ENCODE data around the gene TLX2.

The TLX2 gene

DNA sequence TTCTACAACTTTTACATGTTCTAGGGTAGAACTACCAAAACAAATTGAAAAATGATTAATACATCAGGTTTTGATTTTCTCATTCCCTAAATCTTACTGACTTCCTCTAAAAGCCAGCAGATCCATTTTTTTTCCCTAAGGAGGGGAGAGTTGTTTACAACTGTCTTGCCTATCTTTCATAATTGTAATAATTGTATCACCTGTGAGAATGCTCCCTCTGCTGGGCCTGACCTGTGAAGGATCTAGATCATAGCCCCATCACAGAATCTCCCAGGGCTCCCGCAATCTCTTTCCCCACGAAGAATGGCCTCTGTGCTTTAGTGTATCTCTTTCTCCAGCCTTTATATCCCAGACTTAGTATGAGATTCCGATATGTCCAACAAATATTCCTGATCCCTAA, 30.4 kb downstream of the TLX2 start:
- no peaks in the 10 kb centered on the region for H3K9me2 ChIP-seq (replicated peaks; ENCODE audit: insufficient read depth, low read length)
- no peak overlapping the region for H3K27ac ChIP-seq (ENCODE audit: low read depth, low read length)
- H3K4me3 ChIP-seq (ENCODE audit: insufficient read depth, low read length, poor library complexity, severe bottlenecking), result no peak overlapping the region
- no peaks in the 10 kb centered on the region for H3K27me3 ChIP-seq (ENCODE audit: low read length)
- no peaks in the 10 kb centered on the region for H3F3A ChIP-seq (ENCODE audit: insufficient read depth)
- no peak overlapping the region for H3K4me2 ChIP-seq (ENCODE audit: low read depth, low read length, poor library complexity, severe bottlenecking)
- H2AFZ ChIP-seq (ENCODE audit: low read depth, low read length, severe bottlenecking), result no peak overlapping the region
- H3K9ac ChIP-seq (ENCODE audit: low read length), result no peak overlapping the region
- TF ChIP-seq, protein P1, sequence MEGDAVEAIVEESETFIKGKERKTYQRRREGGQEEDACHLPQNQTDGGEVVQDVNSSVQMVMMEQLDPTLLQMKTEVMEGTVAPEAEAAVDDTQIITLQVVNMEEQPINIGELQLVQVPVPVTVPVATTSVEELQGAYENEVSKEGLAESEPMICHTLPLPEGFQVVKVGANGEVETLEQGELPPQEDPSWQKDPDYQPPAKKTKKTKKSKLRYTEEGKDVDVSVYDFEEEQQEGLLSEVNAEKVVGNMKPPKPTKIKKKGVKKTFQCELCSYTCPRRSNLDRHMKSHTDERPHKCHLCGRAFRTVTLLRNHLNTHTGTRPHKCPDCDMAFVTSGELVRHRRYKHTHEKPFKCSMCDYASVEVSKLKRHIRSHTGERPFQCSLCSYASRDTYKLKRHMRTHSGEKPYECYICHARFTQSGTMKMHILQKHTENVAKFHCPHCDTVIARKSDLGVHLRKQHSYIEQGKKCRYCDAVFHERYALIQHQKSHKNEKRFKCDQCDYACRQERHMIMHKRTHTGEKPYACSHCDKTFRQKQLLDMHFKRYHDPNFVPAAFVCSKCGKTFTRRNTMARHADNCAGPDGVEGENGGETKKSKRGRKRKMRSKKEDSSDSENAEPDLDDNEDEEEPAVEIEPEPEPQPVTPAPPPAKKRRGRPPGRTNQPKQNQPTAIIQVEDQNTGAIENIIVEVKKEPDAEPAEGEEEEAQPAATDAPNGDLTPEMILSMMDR (IDR thresholded peaks at IDR 0.05; ENCODE audit: insufficient read depth, low read length, poor library complexity, severe bottlenecking), result peak; percentile 32
- no peak for TF ChIP-seq EZH2phosphoT487 (conservative IDR thresholded peaks at IDR 0.05; ENCODE audit: low read length)
- no peaks in the 10 kb centered on the region for H3K9me3 ChIP-seq (ENCODE audit: insufficient read depth, low read length)
- no peaks in the 10 kb centered on the region for H4K20me1 ChIP-seq (ENCODE audit: low read depth, low read length)
- no peaks in the 10 kb centered on the region for H3K36me3 ChIP-seq (ENCODE audit: low read length)
- H3K79me2 ChIP-seq (ENCODE audit: insufficient read depth, low read length), result no peaks in the 10 kb centered on the region

DNA sequence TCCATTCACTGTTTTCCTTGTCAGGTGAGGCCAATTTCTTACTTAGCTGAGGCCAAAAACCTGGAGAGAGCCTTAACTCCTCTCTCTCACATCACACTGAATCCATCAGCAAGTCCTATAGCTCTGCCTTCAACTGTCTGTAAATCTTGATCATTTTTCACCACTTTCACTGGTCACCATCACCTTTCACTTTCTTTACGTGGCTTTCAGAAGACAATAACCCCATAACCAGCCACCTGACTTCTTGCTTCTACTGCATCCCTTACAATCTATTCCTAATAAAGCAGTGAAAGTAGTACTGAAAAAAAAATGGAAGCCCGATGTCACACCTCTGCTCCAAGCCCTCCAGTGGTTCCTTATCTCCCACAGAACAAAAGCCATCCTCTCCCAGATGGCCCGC, 31.8 kb downstream of the TLX2 start:
- H3K27me3 ChIP-seq (ENCODE audit: low read length), result no peaks in the 10 kb centered on the region
- no peak overlapping the region for H3K4me3 ChIP-seq (ENCODE audit: insufficient read depth, low read length, poor library complexity, severe bottlenecking)
- H3K9me3 ChIP-seq (ENCODE audit: insufficient read depth, low read length), result no peaks in the 10 kb centered on the region
- no peak overlapping the region for H3K9ac ChIP-seq (ENCODE audit: low read length)
- no peaks in the 10 kb centered on the region for H3K79me2 ChIP-seq (ENCODE audit: insufficient read depth, low read length)
- no peaks in the 10 kb centered on the region for H3F3A ChIP-seq (ENCODE audit: insufficient read depth)
- no peak overlapping the region for H2AFZ ChIP-seq (ENCODE audit: low read depth, low read length, severe bottlenecking)
- no peaks in the 10 kb centered on the region for H3K9me2 ChIP-seq (replicated peaks; ENCODE audit: insufficient read depth, low read length)
- H3K4me2 ChIP-seq (ENCODE audit: low read depth, low read length, poor library complexity, severe bottlenecking), result no peak overlapping the region
- H3K27ac ChIP-seq (ENCODE audit: low read depth, low read length), result no peak overlapping the region
- no peaks in the 10 kb centered on the region for H3K36me3 ChIP-seq (ENCODE audit: low read length)
- no peak for TF ChIP-seq EZH2phosphoT487 (conservative IDR thresholded peaks at IDR 0.05; ENCODE audit: low read length)
- TF ChIP-seq, protein P1 (IDR thresholded peaks at IDR 0.05; ENCODE audit: insufficient read depth, low read length, poor library complexity, severe bottlenecking), result no peak
- no peaks in the 10 kb centered on the region for H4K20me1 ChIP-seq (ENCODE audit: low read depth, low read length)

DNA sequence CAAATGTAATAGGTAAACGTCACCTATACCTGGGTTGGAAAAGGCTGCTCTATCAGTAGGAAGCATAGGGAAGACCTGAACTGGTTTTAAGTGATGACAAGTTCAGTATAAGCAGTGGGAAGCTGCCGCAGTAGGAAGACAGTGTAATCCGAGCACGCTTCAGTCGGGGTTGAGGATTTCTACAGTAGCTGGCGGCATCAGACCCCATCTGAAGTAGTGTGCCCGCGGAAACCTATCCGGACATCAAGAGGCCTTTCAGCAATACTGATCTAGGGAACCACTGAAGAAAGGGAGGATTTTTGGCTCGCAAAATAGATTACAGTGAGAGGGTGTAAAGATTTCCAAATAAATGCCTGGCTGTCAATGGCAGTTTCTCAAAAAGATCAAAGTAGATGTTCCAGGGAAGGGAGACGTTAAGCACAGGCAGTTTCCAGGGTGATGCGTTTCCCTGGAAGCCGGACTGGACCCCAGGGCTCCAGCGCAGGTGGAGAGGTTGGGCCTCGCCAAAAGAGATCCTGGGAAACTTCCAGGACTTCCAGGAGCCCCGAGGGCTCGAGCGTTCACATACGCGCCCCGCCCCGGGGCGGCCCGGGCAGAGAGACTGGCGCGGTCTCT, 34.1 kb downstream of the TLX2 start:
- H3F3A ChIP-seq (ENCODE audit: insufficient read depth), result no peaks in the 10 kb centered on the region
- TF ChIP-seq, protein P1 (IDR thresholded peaks at IDR 0.05; ENCODE audit: insufficient read depth, low read length, poor library complexity, severe bottlenecking), result no peak
- TF ChIP-seq EZH2phosphoT487 (conservative IDR thresholded peaks at IDR 0.05; ENCODE audit: low read length), result no peak
- H3K4me3 ChIP-seq (ENCODE audit: insufficient read depth, low read length, poor library complexity, severe bottlenecking), result no peak overlapping the region
- no peaks in the 10 kb centered on the region for H3K9me3 ChIP-seq (ENCODE audit: insufficient read depth, low read length)
- no peaks in the 10 kb centered on the region for H3K79me2 ChIP-seq (ENCODE audit: insufficient read depth, low read length)
- H3K36me3 ChIP-seq (ENCODE audit: low read length), result no peaks in the 10 kb centered on the region
- H4K20me1 ChIP-seq (ENCODE audit: low read depth, low read length), result no peaks in the 10 kb centered on the region
- no peaks in the 10 kb centered on the region for H3K27me3 ChIP-seq (ENCODE audit: low read length)
- no peak overlapping the region for H3K9ac ChIP-seq (ENCODE audit: low read length)
- no peak overlapping the region for H3K27ac ChIP-seq (ENCODE audit: low read depth, low read length)
- H2AFZ ChIP-seq (ENCODE audit: low read depth, low read length, severe bottlenecking), result no peak overlapping the region
- peak overlapping the region; percentile 24 for H3K4me2 ChIP-seq (ENCODE audit: low read depth, low read length, poor library complexity, severe bottlenecking)
- H3K9me2 ChIP-seq (replicated peaks; ENCODE audit: insufficient read depth, low read length), result no peaks in the 10 kb centered on the region

All from SU-DHL-6 (cell line).